Measurements from ENCODE around the gene MRPL34.
"Not testable (repeated sequence)": the region's sequence is repeated elsewhere in the genome, so short reads cannot be mapped to it uniquely, and the experiment has no call there.

MRPL34 gene

DNA sequence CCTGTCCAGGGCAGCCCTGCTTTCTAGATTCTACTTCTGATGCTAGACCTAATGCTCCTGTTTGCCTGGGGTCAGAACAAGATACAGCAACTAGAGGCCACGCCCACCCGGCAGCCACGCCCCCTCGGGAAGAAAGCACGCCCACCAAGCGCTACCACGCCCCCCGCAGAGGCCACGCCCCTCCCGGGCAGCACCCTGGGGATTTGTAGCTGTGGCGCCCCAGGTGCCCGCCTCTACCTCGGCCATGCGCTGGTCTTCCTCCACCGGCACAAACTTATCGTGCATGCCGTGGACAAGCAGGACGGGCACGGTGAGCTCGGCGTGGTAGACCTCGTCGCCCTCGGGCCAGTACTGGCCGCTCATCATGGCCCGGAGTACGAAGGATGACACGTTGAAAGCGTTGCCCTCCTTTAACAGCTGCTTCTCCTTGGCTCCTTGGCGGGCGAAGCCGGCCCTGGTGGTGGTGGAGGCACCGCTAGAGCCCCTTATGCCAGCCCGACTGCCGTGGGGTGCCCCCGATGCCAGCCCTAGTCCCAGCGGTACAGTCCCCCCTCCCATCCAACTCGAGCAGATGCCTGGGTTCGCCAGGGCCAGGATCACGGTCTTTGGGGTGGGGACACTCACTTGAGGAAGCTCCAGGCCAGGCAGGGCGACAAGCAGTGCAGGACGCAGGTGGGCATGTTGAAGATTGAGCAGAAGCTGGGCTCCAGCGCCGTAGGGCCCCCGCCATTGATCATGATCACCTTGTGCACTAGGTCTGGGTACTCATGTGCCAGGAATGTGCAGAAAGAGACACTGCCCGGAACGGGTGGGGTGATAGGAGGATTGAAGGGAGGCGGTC lies 11.4 kb upstream of the MRPL34 start:
- DNase-seq: peak in 2 of 3 donors; percentile 48 to 53
- Histone ChIP-seq H3K36me3 (ENCODE audit: control insufficient read depth in 4 of 4, insufficient read depth in 4 of 4, low read length in 3 of 4) (peaks cover 2 to 22% (median 18%) of the 10 kb centered on the region in 4 experiments), H3K27me3 (replicated peaks in 2 of 5; ENCODE audit: control insufficient read depth in 4 of 5, insufficient read depth in 5 of 5, low read length in 4 of 5) (no peaks in the 10 kb centered on the region), H3K4me3 (ENCODE audit: control insufficient read depth in 1 of 7, extremely low read depth in 1 of 7, insufficient read depth in 4 of 7, low read depth in 2 of 7, low read length in 6 of 7) (no peak overlapping the region), H3K27ac (ENCODE audit: insufficient read depth in 1 of 2, low read depth in 1 of 2, low read length in 2 of 2, poor library complexity in 1 of 2, severe bottlenecking in 2 of 2) (no peak overlapping the region), H3K9me3 (ENCODE audit: control extremely low read depth in 1 of 5, control insufficient read depth in 4 of 5, insufficient read depth in 2 of 5, low read depth in 1 of 5, low read length in 4 of 5) (peaks cover 0 to 8% (median 0%) of the 10 kb centered on the region in 5 experiments), H3K4me1 (ENCODE audit: control extremely low read depth in 1 of 4, control insufficient read depth in 4 of 4, insufficient read depth in 4 of 4, low read length in 3 of 4) (peaks cover 0 to 13% (median 8%) of the 10 kb centered on the region in 4 experiments)
- POLR2A ChIA-PET: interaction anchor here (1.1 kb wide), 1 partner anchor 11 kb away, joined by 3 read pairs; the partner anchor contains the start of gene MRPL34
- CTCF ChIA-PET: interaction anchor here (0.8 to 17.5 kb wide), 5 partner anchors 11 to 95 kb away, joined by 3 to 183 read pairs (median 5); partner anchors contain the start of genes BABAM1, MRPL34 and USHBP1
- WGBS (ENCODE audit: insufficient coverage): 93% methylated on average over 45 of the region's 48 CpGs

DNA sequence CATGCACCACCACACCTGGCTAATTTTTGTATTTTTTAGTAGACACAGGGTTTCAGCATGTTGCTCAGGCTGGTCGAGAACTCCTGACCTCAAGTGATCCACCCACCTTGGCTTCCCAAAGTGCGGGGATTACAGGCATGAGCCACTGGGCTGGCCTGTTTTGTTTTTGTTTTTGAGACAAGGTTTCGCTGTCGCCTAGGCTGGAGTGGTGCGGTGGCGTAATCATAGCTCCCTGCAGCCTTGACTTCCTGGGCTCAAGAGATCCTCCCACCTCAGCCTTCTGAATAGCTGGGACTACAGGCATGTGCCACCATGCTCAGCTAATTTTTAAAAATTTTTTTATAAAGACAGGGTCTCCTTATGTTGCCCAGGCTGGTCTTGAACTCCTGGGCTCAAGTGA lies 10.1 kb upstream of the MRPL34 start:
- WGBS (ENCODE audit: insufficient coverage): 100% methylated on average over 6 of the region's 6 CpGs

GRCh38 chr19:17296273-17296672 lies 9.4 kb upstream of the MRPL34 start:
- H3K36me3 ChIP-seq (ENCODE audit: control insufficient read depth in 4 of 4, insufficient read depth in 4 of 4, low read length in 3 of 4): peaks cover 2 to 32% (median 23%) of the 10 kb centered on the region in 4 experiments
- 90% methylated on average over 3 of the region's 4 CpGs for WGBS (ENCODE audit: insufficient coverage)
- H3K4me3 ChIP-seq (ENCODE audit: control insufficient read depth in 1 of 7, extremely low read depth in 1 of 7, insufficient read depth in 4 of 7, low read depth in 2 of 7, low read length in 6 of 7): no peak overlapping the region
- ChIA-PET CTCF (interaction anchor here (1.0 kb wide), 1 partner anchor 8 kb away, joined by 3 read pairs; no protein-coding TSS in a partner anchor), POLR2A (no interaction called here)
- H3K4me1 ChIP-seq (ENCODE audit: control extremely low read depth in 1 of 4, control insufficient read depth in 4 of 4, insufficient read depth in 4 of 4, low read length in 3 of 4): peaks cover 0 to 11% (median 7%) of the 10 kb centered on the region in 4 experiments
- H3K27me3 ChIP-seq (replicated peaks in 2 of 5; ENCODE audit: control insufficient read depth in 4 of 5, insufficient read depth in 5 of 5, low read length in 4 of 5): no peaks in the 10 kb centered on the region
- H3K9me3 ChIP-seq (ENCODE audit: control extremely low read depth in 1 of 5, control insufficient read depth in 4 of 5, insufficient read depth in 2 of 5, low read depth in 1 of 5, low read length in 4 of 5): peaks cover 0 to 8% (median 0%) of the 10 kb centered on the region in 5 experiments
- peak in 1 of 3 donors; percentile 13 for DNase-seq
- H3K27ac ChIP-seq (ENCODE audit: insufficient read depth in 1 of 2, low read depth in 1 of 2, low read length in 2 of 2, poor library complexity in 1 of 2, severe bottlenecking in 2 of 2): no peak overlapping the region

More for the DNA sequence above, 10.1 kb upstream of the MRPL34 start:
- H3K27ac ChIP-seq (ENCODE audit: insufficient read depth in 1 of 2, low read depth in 1 of 2, low read length in 2 of 2, poor library complexity in 1 of 2, severe bottlenecking in 2 of 2); H3K9me3 ChIP-seq (ENCODE audit: control extremely low read depth in 1 of 5, control insufficient read depth in 4 of 5, insufficient read depth in 2 of 5, low read depth in 1 of 5, low read length in 4 of 5); POLR2A ChIA-PET; H3K4me3 ChIP-seq (ENCODE audit: control insufficient read depth in 1 of 7, extremely low read depth in 1 of 7, insufficient read depth in 4 of 7, low read depth in 2 of 7, low read length in 6 of 7); DNase-seq; H3K27me3 ChIP-seq (replicated peaks in 2 of 5; ENCODE audit: control insufficient read depth in 4 of 5, insufficient read depth in 5 of 5, low read length in 4 of 5): not testable (repeated sequence)
- H3K4me1 ChIP-seq (ENCODE audit: control extremely low read depth in 1 of 4, control insufficient read depth in 4 of 4, insufficient read depth in 4 of 4, low read length in 3 of 4): peaks cover 0 to 11% (median 7%) of the 10 kb centered on the region in 4 experiments
- peaks cover 2 to 25% (median 19%) of the 10 kb centered on the region in 4 experiments for H3K36me3 ChIP-seq (ENCODE audit: control insufficient read depth in 4 of 4, insufficient read depth in 4 of 4, low read length in 3 of 4)
- CTCF ChIA-PET: interaction anchor here (1.0 kb wide), 1 partner anchor 9 kb away, joined by 3 read pairs; no protein-coding TSS in a partner anchor

DNA sequence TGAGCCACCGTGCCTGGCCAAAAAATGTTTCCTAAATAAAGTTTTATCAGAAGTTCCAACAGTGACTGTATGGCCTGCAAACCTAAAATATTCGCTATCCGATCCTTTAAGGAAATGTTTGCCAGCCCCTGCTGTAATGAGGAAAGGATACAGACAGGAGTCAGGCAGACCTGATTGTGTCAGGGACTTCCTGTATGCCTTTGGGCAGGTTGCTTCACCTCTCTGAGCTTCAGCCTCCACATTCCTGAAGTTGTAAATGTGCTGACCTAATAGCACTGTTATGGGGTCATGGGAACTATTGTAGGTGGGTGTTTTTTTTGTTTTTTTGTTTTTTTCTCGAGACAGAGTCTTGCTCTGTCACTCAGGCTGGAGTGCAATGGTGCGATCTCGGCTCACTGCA lies 8.7 kb upstream of the MRPL34 start:
- Histone ChIP-seq H3K27ac (ENCODE audit: insufficient read depth in 1 of 2, low read depth in 1 of 2, low read length in 2 of 2, poor library complexity in 1 of 2, severe bottlenecking in 2 of 2) (no peak overlapping the region), H3K9me3 (ENCODE audit: control extremely low read depth in 1 of 5, control insufficient read depth in 4 of 5, insufficient read depth in 2 of 5, low read depth in 1 of 5, low read length in 4 of 5) (peaks cover 0 to 8% (median 0%) of the 10 kb centered on the region in 5 experiments), H3K27me3 (replicated peaks in 2 of 5; ENCODE audit: control insufficient read depth in 4 of 5, insufficient read depth in 5 of 5, low read length in 4 of 5) (no peaks in the 10 kb centered on the region), H3K36me3 (ENCODE audit: control insufficient read depth in 4 of 4, insufficient read depth in 4 of 4, low read length in 3 of 4) (peaks cover 2 to 34% (median 26%) of the 10 kb centered on the region in 4 experiments), H3K4me1 (ENCODE audit: control extremely low read depth in 1 of 4, control insufficient read depth in 4 of 4, insufficient read depth in 4 of 4, low read length in 3 of 4) (peaks cover 0 to 10% (median 7%) of the 10 kb centered on the region in 4 experiments), H3K4me3 (ENCODE audit: control insufficient read depth in 1 of 7, extremely low read depth in 1 of 7, insufficient read depth in 4 of 7, low read depth in 2 of 7, low read length in 6 of 7) (no peak overlapping the region)
- CTCF ChIA-PET: interaction anchor here (0.6 kb wide), 1 partner anchor 52 kb away, joined by 3 read pairs; no protein-coding TSS in a partner anchor
- DNase-seq: no peak
- POLR2A ChIA-PET: no interaction called here
- WGBS (ENCODE audit: insufficient coverage): 98% methylated on average over 5 of the region's 6 CpGs

DNA sequence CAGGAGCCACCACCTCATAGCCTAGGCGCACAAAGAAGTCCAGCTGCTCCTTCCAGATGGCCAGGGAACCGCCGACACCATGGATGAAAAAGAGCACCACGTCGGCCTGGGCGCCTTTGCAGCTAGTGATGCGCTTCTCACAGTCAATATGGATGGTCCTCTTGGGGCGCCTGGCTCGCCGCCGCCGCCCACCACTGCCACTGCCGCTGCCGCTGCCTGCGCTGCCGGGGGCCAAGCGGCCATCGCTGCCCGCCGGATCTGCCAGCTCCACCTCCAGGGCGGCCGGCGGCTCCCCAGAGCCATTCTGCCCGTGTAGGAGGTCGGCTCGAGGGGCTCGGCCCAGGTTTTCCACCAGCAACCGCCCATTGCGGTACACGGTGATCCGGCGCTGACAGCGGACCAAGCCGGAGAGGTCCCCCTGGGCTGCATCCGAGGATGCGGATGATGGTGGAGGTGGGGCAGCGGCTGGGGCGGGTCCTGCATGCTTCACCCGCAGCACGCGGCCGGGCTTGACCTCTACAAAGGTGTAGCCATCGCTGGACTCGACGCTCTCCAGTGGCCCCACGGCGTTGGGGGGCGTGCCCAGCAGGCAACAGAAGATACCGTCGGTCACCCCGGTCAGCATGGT lies 4.6 kb upstream of the MRPL34 start:
- H3K27me3 ChIP-seq (replicated peaks in 2 of 5; ENCODE audit: control insufficient read depth in 4 of 5, insufficient read depth in 5 of 5, low read length in 4 of 5): no peaks in the 10 kb centered on the region
- WGBS (ENCODE audit: insufficient coverage): 98% methylated on average over 46 of the region's 51 CpGs
- H3K4me3 ChIP-seq (ENCODE audit: control insufficient read depth in 1 of 7, extremely low read depth in 1 of 7, insufficient read depth in 4 of 7, low read depth in 2 of 7, low read length in 6 of 7): no peak overlapping the region
- ChIA-PET POLR2A (no interaction called here), CTCF (interaction anchor here (1.1 to 1.6 kb wide), 2 partner anchors 13 to 35 kb away, joined by 3 to 5 read pairs; no protein-coding TSS in a partner anchor)
- no peak overlapping the region for H3K27ac ChIP-seq (ENCODE audit: insufficient read depth in 1 of 2, low read depth in 1 of 2, low read length in 2 of 2, poor library complexity in 1 of 2, severe bottlenecking in 2 of 2)
- H3K36me3 ChIP-seq (ENCODE audit: control insufficient read depth in 4 of 4, insufficient read depth in 4 of 4, low read length in 3 of 4): peaks cover 0 to 25% (median 18%) of the 10 kb centered on the region in 4 experiments
- no peak for DNase-seq
- H3K9me3 ChIP-seq (ENCODE audit: control extremely low read depth in 1 of 5, control insufficient read depth in 4 of 5, insufficient read depth in 2 of 5, low read depth in 1 of 5, low read length in 4 of 5): peaks cover 0 to 8% (median 0%) of the 10 kb centered on the region in 5 experiments
- H3K4me1 ChIP-seq (ENCODE audit: control extremely low read depth in 1 of 4, control insufficient read depth in 4 of 4, insufficient read depth in 4 of 4, low read length in 3 of 4): peaks cover 4 to 31% (median 25%) of the 10 kb centered on the region in 4 experiments

GRCh38 chr19:17302391-17303166 lies 3.1 kb upstream of the MRPL34 start:
- peak in 2 of 3 donors; percentile 62 to 68 for DNase-seq
- no peaks in the 10 kb centered on the region for H3K27me3 ChIP-seq (replicated peaks in 2 of 5; ENCODE audit: control insufficient read depth in 4 of 5, insufficient read depth in 5 of 5, low read length in 4 of 5)
- peaks cover 0 to 25% (median 15%) of the 10 kb centered on the region in 4 experiments for H3K36me3 ChIP-seq (ENCODE audit: control insufficient read depth in 4 of 4, insufficient read depth in 4 of 4, low read length in 3 of 4)
- H3K4me3 ChIP-seq (ENCODE audit: control insufficient read depth in 1 of 7, extremely low read depth in 1 of 7, insufficient read depth in 4 of 7, low read depth in 2 of 7, low read length in 6 of 7): peak overlapping the region; percentile 23 to 85 (median 73)
- under 1% methylated on average over 17 of the region's 29 CpGs for WGBS (ENCODE audit: insufficient coverage)
- peaks cover 8 to 41% (median 32%) of the 10 kb centered on the region in 4 experiments for H3K4me1 ChIP-seq (ENCODE audit: control extremely low read depth in 1 of 4, control insufficient read depth in 4 of 4, insufficient read depth in 4 of 4, low read length in 3 of 4)
- ChIA-PET POLR2A (no interaction called here), CTCF (interaction anchor here (1.1 to 2.7 kb wide), 4 partner anchors 9 to 33 kb away, joined by 3 to 11 read pairs (median 5); no protein-coding TSS in a partner anchor)
- H3K27ac ChIP-seq (ENCODE audit: insufficient read depth in 1 of 2, low read depth in 1 of 2, low read length in 2 of 2, poor library complexity in 1 of 2, severe bottlenecking in 2 of 2): peak overlapping the region in 1 of 2 experiments; percentile 75
- peaks cover 0 to 8% (median 0%) of the 10 kb centered on the region in 5 experiments for H3K9me3 ChIP-seq (ENCODE audit: control extremely low read depth in 1 of 5, control insufficient read depth in 4 of 5, insufficient read depth in 2 of 5, low read depth in 1 of 5, low read length in 4 of 5)

All from common myeloid progenitor, CD34-positive (primary cell).